T1000 (cell line): ENCODE data around the gene CSTPP1.
"Not testable (repeated sequence)": the region's sequence is repeated elsewhere in the genome, so short reads cannot be mapped to it uniquely, and the experiment has no call there.

Experiments
- DNase-seq: peaks from one replicate; lab custom pipeline; 2025; ENCODE audit warnings: mixed read lengths; lab: John Stamatoyannopoulos, UW

The CSTPP1 gene

DNA sequence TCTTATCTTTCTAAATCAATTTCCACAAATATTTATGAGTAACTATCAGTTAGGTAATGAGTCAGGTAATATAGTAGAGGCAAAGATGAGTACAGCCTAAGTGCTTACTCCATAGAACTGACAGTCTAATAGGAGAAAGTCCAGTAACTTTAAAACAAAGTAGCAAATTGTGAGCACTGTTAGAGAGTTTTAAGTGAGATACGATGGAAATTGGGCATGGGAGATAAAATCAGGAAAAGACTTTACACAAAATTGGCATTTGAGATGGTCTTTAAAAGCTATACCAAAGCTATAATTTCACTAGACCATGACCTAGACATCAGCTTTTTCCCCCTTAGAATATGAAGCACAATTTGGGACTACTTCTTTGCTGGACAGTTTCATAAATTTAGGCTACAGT, 113.7 kb downstream of the CSTPP1 start:
- DNase-seq = no peak

DNA sequence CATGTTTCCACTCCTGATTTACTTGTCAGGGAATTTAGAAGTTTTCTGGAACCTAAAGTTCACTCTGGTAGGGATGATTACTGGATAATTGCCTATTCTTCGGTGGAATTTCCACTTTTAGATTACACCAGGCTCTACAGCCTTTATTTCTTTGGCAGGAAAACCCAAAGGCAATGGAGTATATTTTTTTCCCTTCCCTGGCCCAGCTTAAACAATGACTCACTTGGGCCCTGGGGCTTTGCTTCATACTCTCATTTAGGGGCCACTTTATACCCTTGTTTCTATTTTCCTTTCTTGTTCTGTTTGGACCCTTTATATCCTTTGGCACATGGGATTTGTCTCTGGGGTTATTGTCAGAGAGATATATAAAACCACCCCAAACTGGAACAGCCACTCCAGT, 114.7 kb downstream of the CSTPP1 start:
- DNase-seq = no peak

DNA sequence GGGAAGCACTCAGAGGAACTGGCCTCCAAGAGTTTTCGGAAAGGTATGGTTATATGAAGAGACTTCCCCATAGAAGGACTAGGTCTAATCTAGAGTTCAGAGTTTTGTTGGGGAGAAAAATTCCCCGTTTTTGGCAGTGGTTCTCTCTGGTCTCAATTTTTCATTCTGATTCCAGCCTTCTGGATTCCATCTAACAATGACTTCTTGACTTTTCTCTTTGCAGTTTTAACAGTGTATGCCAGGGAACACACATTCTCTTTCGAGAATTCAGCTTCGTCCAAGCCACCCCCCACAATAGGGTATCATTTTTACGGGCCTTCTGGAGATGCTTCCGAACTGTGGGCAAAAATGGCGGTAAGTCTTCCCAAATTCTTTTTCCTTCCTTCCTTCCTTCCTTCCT, 115.6 kb downstream of the CSTPP1 start:
- no peak for DNase-seq

DNA sequence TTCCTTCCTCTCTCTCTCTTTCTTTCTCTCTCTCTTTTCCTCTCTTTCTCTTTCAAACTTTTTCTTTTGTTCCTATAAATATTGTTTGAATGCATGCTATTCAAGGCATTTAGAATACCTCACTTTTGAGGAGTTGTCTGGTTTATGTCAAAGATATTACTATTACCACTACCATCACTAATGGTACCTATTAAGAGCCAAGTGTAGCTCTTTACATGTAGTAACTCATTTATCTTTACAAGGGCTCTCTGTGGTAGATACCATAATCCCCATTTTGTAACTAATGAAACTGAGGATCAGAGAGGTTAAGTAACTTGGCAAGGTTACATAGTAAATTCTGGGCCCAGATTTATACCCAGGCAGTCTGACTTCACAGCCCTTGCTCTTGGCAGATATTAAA, 116.0 kb downstream of the CSTPP1 start:
- no peak for DNase-seq

DNA sequence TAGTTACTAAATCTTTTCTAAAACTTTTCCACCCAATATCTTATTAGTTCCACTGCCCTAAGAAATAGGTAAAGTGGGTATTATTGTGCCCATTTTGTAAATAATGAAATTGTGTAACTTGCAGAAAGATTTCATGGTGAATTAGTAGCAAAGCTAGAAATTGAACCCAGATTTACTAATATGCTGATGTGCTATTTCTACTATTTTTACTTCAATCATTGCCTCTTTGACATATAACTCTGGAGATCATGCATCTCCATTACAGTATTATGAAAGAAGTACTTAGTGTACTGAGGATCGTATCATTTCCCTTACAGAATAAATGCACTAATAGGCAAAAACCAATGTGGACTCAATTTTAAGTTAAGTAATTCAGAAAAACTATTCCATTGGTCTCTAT, 119.0 kb downstream of the CSTPP1 start:
- no peak for DNase-seq

DNA sequence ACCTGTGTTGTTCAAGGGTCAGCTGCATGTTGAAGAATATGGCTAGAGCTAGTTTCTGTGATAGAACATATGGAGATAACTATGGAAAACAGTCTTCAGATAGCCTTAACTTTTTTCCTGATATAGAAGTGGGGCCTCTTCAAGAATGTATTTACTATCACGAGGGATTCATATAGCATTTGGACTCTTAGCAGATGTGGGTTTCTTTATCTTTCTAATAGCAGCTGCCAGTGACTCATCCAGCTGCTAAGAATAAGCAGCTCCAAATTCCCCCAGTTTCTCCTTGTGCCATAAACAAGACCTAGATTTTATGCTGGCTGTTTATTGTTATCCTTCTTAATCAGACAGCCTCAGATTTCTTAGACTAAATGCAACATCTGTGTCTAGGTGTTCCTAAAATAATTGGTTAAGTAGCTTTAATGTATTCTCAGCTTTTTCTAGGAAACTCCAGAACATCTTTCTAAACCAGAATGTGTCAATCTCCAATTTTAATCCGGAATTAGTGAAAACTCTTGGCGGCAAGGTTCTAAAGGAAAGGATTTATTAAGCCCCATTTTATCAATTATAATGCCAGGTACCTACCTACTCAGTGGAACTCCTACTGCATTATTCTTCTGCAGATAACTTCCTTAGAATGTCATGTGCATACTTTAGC, 119.8 kb downstream of the CSTPP1 start:
- no peak for DNase-seq

DNA sequence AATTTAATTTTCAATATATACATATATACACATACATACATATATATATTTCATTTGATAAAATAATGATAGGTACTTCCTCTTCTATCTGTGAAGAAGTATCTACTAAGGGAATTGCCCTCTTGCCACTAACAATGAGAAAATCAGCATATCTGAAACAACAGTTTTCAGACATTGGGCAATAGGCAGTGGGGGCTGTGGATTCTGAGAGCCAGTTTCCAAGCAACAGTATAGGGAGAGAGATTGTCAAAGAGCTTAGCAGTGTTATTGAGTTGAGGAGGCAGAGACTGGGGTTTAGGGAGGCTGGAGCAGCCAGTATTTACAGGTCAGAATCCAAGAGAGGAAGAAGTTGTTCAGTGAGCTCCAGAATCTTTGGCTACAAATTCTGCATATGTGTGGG, 120.8 kb downstream of the CSTPP1 start:
- no peak for DNase-seq

DNA sequence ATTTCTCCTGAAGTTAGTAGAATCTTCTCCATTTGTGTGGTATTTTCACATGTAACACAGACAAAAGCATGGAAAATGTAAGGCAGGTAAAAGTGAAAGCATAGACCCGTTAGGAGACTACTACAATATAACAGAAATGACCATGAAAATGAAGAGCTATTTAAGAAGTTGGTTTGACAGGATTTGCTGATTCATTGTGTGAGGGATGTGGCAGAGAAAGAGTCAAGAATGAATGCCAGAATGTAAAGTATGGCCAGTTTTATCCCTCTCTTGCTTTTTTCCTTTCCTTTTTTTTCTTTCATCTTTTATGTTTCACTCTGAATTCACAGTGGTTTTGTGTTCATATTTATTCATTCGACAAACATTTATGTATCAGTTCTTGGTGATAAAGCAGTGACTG, 124.2 kb downstream of the CSTPP1 start:
- DNase-seq = no peak

DNA sequence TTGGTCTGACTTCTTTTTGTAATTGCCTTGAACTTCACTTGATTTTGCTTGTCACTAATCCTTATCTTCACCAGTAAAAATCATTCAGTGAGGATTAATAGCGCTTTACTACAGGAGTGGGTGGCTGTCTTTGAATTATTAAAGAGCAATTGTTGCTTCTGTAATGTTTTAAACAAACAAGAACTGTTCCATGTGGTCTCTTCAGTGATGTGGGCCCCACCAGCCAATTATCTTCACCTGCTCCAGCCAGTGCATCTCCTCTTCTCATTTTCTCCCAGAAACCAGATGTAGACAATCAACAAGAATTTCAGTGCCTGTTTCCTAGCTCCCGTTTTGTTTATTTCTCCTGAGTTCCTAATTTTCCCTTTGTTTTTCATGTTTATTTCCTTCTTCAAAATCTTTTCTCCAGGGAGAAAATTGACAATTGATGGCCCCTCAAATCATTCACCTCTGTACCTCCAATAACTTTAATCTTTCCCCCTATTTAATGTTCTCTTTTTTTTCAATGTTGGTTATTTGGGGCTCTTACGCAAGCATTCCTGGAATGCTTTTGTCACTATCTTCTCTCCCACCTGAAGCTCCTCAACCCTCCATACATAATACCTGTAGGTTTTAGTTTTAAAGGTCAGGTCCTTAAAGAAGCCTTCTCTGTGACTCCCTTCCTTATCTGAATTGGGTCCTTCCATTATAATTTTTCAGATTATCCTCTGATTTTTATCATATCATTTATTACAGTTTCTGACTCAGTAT, 125.0 kb downstream of the CSTPP1 start:
- DNase-seq = no peak

DNA sequence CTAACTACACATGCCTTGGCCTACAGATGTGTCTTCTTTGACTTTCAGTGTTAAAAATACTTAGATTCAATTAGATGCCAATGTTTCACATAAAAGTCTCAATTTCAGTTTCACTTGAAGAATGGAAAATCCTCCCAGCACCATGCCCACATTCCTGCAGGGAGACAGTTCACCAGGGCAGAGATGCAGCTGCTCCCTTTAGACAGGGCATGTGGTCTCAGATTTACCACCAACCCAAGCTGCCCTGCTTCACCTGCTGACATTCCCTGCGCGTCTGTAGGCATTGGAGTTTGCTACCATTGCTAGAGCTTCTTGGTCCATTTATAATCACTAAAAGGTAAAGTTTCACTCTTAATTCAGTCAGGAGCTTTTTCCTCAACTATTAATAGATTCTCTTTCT, 126.2 kb downstream of the CSTPP1 start:
- no peak for DNase-seq

DNA sequence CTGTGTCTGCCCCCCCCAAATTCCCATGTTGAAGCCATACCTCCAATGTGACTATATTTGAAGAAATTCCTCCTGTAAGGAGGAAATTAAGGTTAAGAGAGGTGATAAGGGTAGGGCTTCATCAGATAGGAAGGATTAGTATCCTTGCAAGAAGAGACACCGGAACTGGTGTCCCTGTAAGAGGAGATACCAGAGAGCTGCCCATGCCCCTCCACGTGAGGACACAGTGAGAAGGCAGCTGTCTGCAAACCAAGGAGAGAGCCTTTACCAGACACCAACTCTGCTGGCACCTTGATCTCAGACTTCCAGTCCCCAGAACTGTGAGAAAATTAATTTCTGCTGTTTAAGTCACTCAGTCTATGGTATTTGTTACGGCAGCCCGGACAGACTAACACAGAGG, 130.8 kb downstream of the CSTPP1 start:
- no peak for DNase-seq

DNA sequence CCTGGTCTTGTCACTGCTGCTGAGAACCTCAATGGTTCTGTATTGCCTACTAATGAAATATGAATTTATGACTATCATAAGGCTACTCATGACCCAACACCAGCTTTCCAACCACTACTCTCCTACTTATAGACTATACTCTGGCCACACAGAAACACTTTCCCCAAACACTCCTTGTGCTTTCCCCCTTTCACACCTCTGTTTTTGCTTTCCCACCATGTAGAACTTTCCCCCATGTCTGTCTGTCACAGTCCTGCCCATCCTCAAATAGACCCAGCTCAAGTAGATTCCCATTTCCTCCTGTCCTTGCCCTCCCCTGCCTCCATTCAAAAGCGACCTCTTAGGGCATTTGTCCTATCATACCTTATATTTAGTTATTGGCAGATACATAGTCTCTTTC, 134.2 kb downstream of the CSTPP1 start:
- no peak for DNase-seq

DNA sequence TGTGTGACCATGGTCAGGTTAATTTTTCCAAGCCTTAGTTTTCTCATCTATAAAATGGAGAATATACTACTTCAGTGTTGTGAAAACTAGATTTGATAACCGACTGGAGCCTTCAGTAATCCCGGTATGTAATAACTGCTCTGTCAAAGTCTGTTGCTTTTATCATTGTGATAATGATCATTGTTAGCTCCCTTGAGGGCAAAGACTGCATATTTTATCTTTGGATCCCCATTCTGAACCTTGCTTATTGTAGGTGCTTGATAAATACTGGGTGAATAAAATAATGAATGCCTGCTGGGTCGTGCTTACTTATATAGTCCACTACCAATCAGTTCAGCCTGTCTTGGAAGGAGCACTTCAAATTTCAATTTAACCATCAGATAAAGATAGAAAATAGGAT, 134.8 kb downstream of the CSTPP1 start:
- DNase-seq = no peak

DNA sequence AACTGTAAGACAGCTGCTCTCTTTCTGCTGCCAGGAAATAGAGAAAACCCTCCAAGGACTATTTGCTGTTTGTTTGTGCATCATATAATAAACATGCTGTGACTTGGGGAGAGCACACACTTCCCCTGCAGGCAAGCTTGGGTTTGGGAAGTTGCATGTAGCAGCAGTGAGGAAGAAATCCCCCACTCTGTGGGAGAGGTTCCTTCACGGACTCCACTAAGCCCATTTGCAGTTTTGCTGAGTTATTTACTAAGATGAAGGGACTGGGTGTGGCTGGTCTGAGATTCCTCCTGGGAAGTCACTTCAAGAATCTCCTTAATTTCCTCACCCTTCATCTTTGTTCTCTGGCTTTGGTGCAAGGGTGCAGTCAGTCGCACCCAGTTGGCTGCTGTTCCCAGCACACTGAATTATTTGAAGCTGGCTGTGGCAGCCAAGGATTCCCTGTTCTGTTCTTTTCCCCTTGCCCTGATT, 135.3 kb downstream of the CSTPP1 start:
- no peak for DNase-seq

DNA sequence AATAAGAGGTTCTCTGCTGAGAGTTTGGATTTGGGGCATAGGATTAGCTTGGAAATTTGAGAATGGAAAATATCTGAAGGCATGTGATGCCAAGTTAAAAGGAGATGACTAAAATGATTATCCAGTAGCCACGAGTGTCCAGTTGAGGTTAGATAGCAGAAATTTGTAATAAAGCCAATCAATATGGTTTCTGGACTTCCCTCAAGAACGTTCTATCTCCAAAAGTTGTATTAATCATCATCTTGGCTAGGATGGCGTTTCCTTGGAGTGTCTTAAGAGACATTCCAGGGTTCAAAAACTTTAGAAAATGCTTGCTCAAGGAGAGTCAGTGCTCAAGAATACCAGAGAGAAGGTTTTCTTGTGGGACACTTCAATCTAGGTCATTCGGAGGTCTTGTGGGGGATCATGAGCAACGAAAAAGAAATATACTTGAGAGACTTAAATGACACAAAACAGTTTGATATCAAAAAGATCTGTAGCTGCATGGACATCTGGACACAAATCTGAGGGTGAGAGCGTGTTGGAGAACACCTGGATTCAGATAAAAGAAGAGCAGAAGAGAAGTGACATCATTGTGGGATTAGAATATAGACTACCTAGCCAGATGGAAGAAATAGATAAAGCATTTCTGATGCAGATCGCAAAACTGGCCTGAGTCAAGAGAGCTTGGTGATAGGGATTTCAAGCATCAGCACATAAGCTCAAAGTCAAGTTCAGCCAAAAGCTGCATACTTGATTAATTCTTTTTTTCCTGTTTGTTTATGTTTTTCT, 142.4 kb downstream of the CSTPP1 start:
- DNase-seq = no peak

DNA sequence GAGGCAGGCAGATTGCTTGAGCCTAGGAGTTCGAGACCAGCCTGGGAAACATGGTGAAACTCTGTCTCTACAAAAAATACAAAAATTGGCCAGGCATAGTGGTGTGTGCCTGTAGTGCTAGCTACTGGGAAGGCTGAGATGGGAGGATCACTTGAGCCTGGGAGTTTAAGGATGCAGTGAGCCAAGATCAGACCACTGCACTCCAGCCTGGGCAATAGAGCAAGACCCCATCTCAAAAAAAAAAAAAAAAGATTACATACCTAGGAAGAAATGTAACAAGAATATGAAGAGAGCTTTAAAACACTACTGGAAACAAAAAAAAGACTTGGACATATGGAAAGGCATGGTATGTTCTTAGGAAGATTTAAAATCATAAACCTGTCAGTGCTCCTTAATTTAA, 144.2 kb downstream of the CSTPP1 start:
- not testable (repeated sequence) for DNase-seq

DNA sequence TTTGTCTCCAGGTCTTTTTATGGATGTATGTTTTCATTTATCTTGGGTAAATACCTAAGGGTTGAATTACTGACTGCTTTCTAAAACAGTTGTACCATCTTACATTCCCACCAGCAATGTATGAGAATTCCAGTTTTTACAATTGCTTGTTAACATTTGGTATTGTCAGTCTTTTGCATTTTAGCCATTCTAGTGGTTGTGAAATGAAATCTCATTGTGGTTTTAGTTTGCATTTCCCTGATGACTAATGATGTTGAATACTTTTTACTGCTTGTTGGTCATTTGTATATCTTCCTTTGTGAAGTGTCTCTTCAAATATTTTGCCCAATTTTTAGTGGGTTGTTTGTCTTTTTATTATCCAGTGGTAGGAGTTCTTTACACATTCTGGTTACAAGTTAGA, 147.4 kb downstream of the CSTPP1 start:
- DNase-seq = no peak

DNA sequence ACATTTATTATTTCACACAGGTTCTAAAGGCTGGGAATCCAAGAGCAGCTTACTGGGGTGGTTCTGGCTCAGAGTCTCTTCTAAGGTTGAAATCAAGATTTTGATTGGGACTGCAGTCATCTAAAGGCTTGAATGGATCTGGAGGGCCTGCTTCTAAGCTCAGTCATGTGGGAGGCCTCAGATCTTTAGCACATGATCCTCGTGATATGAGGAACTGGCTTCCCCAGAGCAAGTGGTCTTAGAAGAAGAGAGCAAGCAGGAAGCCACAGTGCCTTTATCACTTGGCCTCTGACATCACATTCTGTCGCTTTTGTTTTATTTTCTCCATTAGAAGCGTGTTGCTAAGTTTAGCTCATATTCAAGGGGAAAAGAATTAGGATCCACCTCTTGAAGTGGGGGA, 151.2 kb downstream of the CSTPP1 start:
- DNase-seq = no peak

DNA sequence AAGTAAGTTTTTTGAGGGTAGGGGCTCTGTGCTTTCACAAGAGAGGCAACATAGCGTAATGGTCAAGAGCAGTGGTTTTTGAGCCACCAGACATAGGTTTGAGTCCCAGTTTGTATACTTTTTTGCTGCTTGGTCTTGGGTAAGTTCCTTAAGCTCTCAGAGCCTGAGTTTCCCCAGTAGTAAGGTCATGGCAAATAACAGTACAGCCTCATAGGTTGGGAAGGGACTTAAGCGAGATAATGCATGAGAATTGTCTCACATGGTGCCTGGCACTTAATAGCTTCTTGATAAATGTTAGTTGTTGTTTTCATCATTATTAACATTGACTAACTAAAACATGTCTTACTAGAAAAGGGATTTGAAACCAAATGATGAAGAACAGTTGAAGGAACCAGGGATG, 157.0 kb downstream of the CSTPP1 start:
- DNase-seq = no peak

DNA sequence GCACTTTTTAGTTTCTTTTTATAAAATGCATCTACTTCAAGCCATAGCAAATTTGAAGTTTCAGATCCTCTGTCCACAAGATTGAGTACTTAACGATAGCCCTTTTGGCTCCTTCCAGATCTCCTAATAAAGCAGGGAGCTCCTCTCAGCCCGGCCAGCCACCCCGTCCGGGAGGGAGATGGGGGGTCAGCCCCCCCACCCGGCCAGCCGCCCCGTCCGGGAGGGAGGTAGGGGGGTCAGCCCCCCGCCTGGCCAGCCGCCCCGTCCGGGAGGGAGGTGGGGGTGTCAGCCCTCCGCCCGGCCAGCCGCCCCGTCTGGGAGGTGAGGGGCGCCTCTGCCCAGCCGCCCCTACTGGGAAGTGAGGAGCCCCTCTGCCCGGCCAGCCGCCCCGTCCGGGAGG, 160.3 kb downstream of the CSTPP1 start:
- not testable (repeated sequence) for DNase-seq

DNA sequence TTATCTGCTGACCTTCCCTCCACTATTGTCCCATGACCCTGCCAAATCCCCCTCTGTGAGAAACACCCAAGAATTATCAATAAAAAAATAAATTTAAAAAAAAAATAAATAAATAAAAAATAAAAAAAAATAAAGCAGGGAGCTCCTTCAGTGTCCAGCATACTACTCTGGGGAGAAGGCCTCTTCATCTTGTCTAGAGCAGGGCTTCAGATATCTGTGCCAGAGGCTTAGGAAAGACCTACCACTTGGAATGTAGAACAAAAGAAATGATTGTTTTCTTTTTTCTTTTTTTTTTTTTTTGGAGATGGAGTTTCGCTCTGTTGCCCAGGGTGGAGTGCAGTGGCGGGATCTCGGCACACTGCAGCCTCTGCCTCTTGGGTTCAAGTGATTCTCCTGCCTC, 161.7 kb downstream of the CSTPP1 start:
- DNase-seq = not testable (repeated sequence)

DNA sequence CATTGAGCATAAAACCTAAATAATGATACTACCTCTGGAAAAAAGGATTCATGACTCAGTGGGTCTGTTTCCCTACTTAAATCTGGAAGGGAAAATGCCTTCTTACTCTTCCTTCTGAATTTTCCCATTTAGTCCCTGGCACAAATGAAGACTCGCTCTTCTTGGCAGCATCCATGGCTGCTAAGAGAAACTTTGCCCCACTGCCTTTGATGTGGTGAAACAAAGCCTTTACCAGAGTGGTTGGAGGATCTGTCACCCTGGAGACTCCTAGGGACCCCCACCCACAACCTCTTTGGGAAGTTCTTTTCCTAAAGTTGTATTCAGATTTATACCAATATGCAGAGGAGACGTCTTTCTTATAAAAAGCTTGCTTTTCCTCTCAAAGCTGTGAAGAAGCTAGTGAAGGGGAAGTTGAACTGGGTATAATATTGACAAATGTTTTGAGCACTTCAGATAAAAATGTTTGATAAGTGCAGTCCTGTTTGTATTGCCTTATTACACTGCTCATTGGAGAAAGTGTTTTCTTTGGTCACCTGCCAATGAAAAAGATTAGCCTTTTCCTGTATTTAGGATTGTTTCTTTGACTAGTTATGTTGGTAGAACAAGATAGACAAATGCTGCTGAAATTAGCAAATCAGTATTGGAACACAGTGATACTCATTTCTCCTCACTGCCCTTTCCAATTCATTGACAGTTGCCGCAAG, 162.8 kb downstream of the CSTPP1 start:
- DNase-seq = no peak
